Epithelial cell of prostate (primary cell): ENCODE measurements around the gene HOXD3.

Source experiments
- DNase-seq: peaks from one replicate; pipeline ENCODE4 v3.0.0-alpha.2; 2011; ENCODE audit warnings: low read depth, low spot score
- H3K27ac ChIP-seq: fragments of 450-650 bp; 2 replicates; pipeline ENCODE4 v1.5.1; 2017; ENCODE audit warnings: mild to moderate bottlenecking

Gene HOXD3

DNA sequence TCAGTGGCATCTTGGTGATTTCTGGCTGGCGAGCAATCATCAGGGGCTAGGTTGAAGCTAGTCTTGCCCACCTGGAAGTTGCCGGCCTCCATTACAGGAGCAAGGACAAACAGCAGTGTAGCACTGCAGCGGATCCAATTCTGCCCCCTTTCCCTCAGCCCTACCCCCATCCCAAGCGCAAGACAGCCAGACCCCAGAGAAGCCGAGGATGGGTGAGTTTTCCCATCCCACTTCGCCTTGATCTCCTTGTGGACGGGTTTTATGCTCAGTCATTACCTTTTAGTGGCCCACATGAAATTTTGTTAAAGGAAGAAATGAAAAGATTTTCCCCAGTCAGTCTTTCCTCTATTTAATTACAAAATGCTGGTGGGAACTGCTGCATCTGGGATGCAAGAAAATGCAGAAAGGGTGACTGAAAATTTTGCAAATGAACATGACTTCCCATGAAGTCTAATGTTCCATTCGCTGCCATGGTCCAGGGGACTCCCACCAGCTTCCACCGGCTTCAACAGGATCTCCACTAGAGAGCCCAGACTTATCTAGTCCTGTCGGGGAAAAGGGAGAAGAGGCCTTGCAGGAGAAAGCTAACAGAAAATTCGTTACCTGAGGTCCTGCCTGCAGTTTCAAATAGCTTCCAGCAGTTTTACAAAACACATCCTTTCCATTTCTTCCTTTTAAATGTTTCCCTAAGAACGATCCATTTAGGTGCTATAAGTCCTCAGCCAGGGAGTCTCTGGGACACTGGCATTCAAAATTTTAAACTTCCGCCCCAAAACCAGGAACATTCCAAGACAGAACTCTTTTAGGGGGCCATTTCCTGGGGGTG is 36.5 kb upstream of the HOXD3 start:
- no peak for DNase-seq
- no peak overlapping the region for H3K27ac ChIP-seq

DNA sequence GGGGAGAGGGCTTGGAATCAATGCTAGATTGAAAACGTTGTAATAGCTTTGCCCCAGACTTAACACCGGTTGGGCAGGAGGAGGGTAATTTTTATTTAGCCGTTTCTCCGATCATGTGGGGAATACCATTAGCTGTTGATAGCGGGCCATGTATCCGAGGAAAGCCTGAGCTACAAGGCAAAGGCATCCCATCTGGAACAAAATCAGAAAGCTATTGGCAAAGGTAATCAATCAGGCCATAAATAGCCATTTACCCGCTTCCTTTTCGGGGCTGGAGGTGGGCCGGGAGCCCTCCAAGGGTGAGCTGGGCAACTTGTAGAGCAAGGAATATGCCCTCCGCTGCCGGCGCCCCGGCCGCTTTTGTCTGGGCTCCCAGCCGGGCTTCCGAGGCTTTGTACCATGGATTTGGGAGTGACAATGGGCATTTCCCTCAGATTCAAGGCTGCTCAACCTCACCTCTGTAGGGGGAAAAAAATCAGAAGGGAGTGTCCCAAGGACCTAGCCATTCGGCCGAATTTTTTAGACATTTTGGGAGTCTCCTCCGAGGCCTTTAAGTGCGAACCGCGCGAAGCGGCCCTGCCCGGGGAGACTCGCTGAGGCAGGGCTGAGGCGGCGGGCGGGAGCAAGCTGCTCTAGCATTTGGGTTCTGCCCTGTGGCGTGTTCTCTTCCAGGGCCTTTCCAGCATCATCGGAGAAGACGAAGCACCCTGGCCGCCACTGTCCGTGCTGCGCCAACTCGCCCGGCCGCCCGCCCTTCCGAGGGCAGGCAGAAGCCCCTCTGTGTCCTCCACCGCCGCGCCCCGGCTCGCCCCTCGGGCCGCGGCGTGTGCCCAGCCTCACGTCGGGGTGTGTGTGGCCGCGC is 35.7 kb upstream of the HOXD3 start:
- no peak overlapping the region for H3K27ac ChIP-seq
- DNase-seq, result no peak

DNA sequence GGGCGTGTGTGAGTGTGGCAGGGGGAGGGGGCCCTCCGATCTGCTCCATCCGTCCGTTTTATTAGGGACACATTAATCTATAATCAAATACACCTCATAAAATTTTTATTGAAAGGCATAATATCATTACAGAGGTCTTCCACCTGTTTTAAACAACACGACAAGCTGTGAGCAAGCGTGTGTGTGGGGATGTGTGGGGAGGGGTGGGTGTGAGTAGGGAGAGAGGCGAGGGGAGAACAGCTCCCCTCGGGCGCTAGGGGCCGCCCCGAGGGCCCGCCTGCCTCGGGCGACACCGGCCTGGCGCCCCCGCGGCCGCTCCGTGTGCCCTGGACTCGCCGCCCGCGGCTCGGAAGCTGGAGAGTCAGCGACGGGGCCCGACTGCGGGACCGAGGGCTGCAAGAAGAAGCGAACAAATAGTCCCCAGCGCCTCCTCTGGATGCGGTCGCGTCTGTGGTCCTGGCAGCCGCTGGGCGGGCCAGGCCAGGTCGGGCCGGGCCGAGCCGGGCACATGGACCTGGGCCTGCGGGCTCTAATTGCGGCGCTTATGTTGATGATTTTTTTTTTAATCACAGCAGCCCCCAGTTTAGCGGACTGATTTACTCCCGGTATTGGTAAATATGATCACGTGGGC is 34.9 kb upstream of the HOXD3 start:
- DNase-seq, result no peak
- no peak overlapping the region for H3K27ac ChIP-seq

DNA sequence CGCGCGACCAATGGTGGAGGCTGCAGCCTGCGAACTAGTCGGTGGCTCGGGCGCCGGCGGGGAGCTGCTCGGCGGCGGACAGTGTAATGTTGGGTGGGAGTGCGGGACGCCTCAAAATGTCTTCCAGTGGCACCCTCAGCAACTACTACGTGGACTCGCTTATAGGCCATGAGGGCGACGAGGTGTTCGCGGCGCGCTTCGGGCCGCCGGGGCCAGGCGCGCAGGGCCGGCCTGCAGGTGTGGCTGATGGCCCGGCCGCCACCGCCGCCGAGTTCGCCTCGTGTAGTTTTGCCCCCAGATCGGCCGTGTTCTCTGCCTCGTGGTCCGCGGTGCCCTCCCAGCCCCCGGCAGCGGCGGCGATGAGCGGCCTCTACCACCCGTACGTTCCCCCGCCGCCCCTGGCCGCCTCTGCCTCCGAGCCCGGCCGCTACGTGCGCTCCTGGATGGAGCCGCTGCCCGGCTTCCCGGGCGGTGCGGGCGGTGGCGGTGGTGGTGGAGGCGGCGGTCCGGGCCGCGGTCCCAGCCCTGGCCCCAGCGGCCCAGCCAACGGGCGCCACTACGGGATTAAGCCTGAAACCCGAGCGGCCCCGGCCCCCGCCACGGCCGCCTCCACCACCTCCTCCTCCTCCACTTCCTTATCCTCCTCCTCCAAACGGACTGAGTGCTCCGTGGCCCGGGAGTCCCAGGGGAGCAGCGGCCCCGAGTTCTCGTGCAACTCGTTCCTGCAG is 34.3 kb upstream of the HOXD3 start, which contains the start of gene HOXD9:
TSS of gene HOXD9 (plus strand) at position 37 of the 728 bp plus-strand sequence. CDS start at position 87, 50 bp downstream.
- no peak within 1 kb of the TSS for H3K27ac ChIP-seq

DNA sequence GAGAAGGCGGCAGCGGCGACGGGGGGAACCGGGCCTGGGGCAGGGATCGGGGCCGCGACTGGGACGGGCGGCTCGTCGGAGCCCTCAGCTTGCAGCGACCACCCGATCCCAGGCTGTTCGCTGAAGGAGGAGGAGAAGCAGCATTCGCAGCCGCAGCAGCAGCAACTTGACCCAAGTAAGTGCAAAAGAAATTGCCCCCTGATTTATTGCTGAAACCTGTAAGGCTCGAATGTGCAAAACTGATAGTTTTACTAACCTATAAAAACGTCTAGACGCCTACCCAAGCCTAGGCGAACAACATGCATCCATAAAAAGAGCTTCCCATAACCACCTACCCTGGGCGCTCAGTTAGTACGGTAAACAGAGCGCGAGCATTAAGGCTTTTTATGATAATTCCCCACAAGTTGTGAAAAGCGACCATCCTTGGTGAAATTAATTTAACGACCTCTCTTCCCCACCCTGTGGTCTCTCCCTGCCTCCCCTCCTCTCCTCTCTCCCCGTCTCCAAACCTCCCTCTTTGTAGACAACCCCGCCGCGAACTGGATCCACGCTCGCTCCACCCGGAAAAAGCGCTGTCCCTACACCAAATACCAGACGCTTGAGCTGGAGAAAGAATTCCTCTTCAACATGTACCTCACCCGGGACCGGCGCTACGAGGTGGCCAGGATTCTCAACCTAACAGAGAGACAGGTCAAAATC is 33.5 kb upstream of the HOXD3 start:
- H3K27ac ChIP-seq, result no peak overlapping the region
- no peak for DNase-seq

More for the DNA sequence above, 34.3 kb upstream of the HOXD3 start, which contains the start of gene HOXD9:
- DNase-seq, result no peak

DNA sequence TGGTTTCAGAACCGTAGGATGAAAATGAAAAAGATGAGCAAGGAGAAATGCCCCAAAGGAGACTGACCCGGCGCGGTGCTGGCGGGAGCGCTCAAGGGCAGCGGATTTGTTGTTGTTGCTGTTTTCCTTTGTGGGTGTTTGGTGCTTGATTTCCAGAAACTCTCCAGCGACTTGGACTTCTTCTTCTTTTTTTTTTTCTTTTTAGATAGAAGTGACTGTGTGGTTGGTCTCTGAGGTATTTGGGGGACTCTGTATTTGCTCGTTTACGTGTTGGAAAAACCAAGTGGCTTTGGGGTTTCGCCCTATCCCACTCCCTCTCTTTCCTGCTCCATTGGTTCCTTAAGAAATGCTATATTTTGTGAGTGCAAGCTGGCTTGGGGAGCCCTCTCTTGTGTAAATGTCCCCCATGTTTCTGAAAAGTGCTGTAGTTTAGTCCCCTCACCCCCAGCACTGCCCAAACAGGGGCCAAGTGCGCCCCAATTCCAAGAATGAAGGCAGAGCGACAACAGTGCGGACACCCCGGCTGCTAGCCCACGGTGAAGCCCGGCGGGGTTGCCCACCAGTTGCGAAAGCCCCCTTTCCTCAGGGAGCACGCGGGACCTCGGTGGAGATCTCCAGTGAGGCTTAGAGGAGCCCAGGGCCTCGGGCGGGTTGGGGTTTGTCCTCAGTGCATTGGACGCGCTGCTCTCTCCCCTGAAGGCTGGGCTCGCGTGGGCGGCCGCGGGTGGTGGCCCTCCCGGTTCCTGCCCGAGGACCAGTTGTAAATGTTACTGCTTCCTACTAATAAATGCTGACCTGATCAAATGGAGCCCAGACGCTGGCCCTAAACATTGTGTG is 32.8 kb upstream of the HOXD3 start:
- no peak overlapping the region for H3K27ac ChIP-seq
- no peak for DNase-seq

DNA sequence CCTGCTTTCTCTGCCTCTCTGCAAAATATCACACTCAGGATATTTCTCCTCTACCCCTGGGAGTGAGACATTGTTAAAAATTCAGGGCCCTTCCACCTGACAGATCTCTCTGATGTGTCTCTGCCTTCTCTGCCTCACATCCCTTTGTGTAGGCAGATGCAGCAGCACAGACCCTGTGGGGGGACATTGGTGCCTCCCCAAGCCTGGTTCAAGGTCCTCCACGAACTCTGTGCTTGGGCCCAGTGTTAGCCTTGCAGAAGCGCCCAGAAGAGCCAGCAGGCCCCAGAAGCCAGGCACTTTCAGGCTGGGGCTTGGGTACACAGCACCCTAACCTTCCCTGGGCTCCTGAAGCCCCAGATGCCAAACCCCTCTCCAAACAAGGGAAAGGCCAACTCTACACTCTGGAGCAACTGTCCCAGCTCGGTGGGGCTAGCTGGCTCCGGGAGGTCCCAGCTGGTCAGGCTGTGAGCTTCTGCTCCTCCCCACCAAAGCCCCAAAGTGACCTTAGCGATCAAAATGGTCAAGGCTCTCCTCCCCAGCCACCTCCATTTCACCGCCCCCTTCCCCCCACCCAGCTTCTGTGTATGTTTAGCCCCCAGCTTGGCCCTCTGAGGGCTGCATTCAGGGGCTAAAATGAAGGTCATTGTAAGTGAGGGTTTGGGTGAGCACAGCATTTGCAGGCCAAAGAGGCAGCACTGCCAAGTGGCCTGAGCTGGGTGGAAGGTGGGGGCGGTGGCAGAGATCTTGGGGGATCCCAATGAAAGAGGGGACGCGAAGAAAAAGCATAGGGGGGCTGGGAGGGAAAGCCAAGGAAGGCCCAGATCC is 31.9 kb upstream of the HOXD3 start:
- H3K27ac ChIP-seq, result no peak overlapping the region
- DNase-seq, result no peak

DNA sequence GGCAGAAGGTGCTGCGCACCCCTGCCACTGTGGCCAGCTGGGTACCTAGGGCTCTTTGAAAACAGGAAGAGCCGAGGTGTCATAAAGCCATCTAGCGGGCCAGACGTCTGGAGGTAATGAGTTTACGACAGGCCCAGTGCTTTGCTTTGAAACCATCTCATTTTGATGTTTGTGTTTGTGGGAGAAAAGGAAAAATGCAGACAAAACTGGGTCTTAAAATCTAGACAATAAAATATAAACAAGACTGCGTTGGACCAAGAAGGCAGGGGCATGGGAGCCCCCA is 31.4 kb upstream of the HOXD3 start:
- DNase-seq, result no peak
- no peak overlapping the region for H3K27ac ChIP-seq

DNA sequence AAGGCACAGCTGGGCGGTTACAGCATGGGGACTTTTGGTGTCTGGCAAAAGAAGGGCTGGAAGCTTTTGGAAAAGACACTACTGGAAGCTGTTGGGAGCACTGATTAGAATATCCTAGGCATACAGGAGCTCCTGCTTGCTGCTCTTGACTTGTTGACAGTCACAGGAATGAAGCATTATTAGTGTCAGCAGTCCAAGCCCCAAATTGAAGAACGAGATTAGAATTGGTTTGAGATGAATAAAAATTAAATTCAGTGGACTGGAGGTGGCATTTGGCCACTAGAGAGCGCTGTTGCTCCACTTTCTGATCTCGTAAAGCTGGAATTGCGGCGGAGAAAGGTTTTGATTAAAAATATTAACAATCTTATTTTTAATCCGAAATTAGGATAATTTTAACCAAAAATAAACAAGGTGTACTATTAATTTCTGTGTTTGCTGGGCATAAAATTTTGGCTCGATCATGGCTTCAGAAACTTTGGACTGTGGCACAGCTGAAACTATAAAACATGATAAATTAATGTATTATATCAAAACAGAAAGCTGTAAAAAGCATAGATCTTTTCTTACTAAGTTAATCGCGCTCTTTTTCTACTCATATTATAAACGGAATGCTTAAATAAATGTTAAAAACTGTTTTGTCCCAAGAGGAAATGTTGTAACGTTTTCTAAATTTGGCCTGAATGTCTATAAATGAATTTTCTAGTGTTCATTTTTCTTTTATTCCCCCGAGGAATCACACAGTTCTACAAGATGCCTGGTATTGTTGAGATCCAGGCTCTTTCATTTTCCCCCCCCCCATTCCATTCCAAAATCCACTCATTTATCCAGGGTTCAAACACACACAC is 30.0 kb upstream of the HOXD3 start:
- no peak overlapping the region for H3K27ac ChIP-seq
- no peak for DNase-seq

DNA sequence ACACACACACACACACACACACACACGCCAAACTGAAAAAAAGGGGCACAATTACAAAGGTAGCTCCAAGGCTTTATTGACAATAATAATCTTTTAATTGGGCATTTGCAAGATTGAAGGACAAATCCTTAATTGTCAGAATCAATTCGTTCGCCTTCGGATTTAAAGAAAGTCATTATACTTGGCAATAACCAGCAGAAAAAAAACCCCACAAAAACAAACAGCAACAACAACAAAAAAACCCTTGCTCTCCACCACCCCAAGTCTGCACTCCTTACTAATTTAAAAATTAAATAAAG is 29.4 kb upstream of the HOXD3 start:
- no peak for DNase-seq
- no peak overlapping the region for H3K27ac ChIP-seq

DNA sequence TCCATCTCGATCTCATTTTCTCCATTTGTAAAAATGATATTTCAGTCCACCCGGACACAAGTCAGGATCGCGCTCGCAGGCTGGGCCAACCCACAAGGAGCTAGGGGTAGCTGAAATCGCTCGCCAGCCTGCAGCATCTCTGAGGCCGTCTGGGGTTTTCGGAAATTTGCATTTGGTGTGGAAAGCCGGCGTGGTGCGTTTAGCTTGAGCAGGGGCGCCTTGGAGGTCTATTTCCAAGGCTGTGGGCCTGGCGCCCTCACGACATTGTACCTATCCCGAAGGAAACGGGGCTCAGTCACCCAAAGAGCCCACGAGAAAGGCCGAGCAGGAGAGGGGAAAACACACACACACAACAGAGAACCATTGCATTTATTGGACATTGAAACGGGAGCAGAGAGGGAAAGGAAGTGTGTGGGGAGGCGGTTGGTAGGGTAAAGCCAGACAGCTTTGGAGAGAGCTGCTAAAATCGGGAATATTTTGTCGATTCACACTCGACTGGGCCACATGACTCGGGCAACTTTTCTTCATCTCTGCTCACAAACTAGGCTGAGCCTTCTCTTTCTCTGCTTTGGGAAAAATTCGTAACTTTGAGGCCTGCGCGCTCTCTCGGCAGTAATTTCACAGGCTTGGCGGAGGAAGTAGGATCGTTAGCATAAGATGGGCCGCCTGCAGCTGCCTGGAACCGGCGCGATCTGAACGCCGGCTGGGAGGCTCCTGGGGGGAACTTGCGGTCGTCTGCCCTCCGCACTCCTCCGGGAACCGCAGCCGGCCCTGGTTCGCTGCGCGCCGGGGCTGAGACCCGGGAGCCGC is 28.7 kb upstream of the HOXD3 start:
- no peak for DNase-seq

DNA sequence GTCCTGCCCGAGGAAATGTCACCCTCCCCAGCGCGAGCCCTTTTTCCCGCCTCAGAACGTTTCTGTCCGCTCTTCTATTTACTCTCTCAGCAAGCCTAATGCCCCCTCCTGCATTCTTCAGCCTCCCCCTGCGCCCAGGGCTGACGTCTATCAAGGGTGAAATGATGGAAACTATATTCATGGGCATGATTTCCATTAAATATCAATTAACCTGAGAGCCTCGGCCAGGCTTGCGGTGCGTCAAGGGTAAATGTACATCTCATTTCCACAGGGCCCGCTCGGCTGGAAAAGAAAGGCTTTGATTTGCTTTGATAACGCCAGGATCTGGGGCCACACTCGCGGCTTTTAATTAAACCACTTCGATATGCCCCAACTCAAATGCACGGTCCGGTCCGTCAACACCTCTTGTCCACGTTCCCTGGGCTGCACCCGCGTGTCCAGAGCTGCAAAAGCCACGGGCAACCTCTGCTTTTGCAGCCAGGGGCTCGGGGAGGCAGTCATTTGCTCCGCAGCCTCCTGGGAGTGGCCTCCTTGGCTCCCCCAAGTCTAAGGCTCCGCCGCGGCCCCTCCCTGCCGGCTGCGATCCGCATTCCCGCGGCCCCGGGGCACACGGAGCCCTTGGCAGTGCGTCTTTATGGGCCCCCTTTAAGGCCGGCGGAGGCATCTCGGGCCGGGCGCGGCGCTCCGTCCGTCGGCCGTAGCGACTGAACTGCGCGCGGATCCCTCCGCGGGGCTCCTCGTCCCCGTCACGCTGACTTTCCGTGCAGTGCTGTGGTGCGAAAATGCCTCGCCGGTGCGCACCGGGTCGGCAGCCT is 27.9 kb upstream of the HOXD3 start, which contains the start of gene HOXD8:
TSS of gene HOXD8 (plus strand) at position 724 of the 815 bp plus-strand sequence. CDS start 662 bp downstream, outside the sequence.
- DNase-seq, result no peak
- H3K27ac ChIP-seq, result peak within 1 kb of the TSS; percentile 74

More for the DNA sequence above, 28.7 kb upstream of the HOXD3 start:
- H3K27ac ChIP-seq, result no peak overlapping the region

DNA sequence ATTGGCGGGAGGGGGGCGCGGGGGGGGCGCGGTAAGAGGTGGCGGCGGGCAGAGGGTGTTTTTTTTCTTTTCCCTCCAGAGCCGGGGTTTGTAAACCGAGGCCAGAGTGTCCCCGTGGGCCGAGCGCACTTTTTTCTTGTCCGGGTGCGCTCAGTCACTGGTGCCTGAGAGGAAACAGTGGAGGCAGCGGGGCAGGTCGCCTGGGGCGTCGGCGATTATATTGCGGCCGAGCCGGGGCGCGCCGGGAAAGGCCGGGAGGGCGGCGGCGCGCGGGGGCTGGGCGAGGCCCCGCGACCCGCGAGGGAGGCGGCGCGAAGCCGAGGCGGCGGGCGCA is 27.3 kb upstream of the HOXD3 start:
- DNase-seq, result no peak
- peak overlapping the region; percentile 74 for H3K27ac ChIP-seq

DNA sequence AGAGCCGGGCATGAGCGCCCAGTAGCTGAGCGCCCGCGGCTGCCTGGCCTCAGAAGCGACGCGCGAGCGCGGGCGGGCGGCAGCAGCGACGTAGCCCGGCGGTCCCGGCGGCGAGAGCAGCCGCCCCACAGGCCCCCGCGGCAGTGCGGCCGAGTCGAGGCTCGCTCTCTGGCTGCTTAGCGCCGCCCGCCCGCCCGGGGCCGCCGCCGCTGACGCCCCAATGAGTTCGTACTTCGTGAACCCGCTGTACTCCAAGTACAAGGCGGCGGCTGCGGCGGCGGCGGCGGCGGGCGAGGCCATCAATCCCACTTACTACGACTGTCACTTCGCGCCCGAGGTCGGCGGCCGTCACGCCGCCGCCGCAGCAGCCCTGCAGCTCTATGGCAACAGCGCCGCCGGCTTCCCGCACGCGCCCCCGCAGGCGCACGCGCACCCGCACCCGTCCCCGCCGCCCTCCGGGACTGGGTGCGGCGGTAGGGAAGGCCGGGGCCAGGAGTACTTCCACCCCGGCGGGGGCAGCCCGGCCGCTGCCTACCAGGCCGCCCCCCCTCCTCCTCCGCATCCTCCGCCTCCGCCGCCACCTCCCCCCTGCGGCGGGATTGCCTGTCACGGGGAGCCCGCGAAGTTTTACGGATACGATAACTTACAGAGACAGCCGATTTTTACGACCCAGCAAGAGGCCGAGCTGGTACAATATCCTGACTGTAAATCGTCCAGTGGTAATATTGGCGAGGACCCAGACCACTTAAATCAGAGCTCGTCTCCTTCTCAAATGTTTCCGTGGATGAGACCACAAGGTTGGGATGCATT is 26.8 kb upstream of the HOXD3 start:
- peak overlapping the region; percentile 74 for H3K27ac ChIP-seq
- no peak for DNase-seq
